NK-92 (cell line): Measurements from ENCODE around the gene ZER1.
"Not testable (repeated sequence)": the region's sequence is repeated elsewhere in the genome, so short reads cannot be mapped to it uniquely, and the experiment has no call there.

Source experiments
- DNase-seq: peaks from one replicate; lab custom pipeline; 2025; ENCODE audit not compliant: unreplicated experiment; lab: John Stamatoyannopoulos, UW

ZER1 gene

GRCh38 chr9:128718047-128718446 lies 53.7 kb downstream of the ZER1 start:
- no peak for DNase-seq

DNA sequence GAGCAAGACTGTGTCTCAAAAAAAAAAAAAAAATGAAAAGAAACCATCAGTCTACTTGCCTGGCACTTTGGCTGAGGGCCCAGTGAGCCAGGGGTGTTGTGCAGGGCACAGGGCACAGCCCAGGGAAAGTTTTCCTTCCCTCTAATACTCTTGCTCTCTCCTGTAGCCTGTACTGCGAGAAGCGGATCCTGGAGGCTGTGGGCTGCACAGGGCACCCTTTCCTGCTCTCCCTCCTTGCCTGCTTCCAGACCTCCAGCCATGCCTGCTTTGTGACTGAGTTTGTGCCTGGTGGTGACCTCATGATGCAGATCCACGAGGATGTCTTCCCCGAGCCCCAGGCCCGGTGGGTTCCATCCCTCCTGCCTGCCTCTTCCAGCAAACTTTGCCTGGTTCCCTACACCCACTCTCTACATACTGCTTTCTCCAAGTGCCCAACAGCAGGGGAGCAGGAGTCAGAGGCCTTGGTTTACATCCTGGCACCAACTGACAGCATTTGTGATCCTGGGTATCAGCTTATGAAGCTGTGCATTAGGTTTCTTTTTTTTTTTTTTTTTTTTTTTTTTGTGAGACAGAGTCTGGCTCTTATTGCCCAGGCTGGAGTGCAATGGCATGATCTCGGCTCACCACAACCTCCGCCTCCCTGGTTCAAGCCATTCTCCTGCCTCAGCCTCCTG lies 55.0 kb downstream of the ZER1 start:
- DNase-seq, result no peak

GRCh38 chr9:128715436-128715750 lies 56.3 kb downstream of the ZER1 start:
- no peak for DNase-seq

- no peak for DNase-seq
These were observed 56.9 kb downstream of the ZER1 start for GRCh38 chr9:128714586-128715435.

- no peak for DNase-seq
These were observed 57.7 kb downstream of the ZER1 start for GRCh38 chr9:128713941-128714573.

DNA sequence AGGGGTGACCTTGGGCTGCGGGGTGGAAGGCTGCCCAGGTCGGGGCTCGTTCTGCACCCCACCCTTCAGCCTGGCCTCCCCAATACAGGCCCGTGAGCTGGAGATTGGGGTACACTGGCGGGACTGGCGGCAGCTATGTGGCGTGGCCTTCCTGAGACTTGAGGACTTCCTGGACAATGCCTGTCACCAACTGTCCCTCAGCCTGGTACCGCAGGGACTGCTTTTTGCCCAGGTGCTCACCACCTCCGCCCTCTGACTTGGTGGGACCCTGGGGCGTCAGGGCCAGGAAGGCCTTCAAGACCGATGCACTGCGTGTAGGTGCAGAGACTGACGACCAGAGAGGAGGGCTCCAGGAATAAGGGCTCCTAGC lies 58.3 kb downstream of the ZER1 start:
- DNase-seq, result no peak

DNA sequence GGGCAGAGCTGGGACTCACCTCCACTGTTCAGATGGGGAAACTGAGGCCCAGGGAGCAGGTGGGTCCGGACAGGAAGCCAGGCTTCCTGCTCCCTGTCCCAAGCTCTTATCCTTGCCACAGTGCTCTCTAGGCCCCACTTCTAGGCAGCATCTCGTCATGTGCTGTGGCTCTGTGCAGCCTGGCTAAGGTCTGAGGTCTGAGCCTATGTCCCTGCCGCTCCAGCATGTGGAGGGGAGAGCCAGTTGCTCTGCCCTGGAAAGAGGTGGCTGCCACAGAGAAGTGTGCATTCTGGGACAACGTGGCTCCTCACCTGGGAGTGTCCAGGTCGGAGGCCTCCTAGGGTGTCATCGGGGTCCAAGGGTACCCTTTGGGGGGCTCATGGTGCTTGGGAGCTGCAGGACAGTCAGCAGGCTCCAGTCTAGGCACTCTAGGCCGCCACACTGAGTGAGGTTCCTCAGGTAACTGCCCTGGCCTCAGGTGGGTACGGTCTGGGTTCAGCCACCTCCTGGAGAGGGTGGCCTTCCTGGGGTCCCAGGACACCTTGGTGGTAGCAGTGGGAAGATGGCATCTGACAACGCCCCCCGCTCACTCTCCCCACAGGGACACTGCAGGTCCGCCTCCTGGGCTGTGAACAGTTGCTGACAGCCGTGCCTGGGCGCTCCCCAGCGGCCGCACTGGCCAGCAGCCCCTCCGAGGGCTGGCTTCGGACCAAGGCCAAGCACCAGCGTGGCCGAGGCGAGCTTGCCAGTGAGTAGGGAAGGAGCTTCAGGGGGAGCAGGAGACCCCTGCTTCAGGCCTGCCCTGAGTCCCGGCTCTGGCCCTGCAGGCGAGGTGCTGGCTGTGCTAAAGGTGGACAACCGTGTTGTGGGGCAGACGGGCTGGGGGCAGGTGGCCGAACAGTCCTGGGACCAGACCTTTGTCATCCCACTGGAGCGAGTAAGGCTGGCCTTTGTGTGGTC lies 59.0 kb downstream of the ZER1 start:
- no peak for DNase-seq

DNA sequence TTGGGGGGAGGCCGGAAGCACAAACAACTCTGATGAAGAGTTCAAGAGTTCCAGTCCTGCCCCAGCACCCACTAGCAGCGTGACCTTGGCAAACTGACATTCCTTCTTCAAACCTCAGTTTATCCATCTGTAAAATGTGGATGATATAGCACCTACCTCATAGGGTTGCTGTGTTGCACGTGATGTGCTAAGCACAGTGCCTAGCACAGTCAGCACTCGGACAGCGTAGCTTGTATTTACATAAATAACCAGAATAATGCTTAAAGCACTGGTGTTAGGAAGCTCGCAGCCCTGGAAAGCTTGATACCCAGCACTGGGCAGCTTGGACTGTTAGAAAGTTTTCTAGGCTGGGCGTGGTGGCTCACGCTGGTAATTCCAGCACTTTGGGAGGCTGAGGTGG lies 64.3 kb downstream of the ZER1 start:
- no peak for DNase-seq

- DNase-seq, result no peak
These were observed 64.9 kb downstream of the ZER1 start for GRCh38 chr9:128706671-128707381.

GRCh38 chr9:128706045-128706444 lies 65.7 kb downstream of the ZER1 start:
- no peak for DNase-seq

GRCh38 chr9:128705051-128705965 lies 66.4 kb downstream of the ZER1 start:
- no peak for DNase-seq

DNA sequence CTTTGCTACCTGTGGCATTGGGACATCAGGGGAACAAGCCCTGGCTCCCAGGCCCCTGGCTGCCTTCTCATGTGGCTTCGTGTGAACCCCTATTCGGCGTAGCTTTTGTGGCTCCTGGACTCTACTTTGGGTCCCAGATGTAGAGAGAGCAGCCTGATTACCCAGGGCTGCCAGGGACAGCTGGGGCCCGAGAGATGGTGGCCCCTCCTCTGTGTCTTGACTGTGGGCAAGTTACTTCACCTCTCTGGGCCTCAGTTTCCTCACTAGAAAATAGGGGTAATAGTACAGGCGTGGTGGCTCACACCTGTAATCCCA lies 67.4 kb downstream of the ZER1 start:
- no peak for DNase-seq

GRCh38 chr9:128703616-128704355 lies 67.9 kb downstream of the ZER1 start:
- no peak for DNase-seq

GRCh38 chr9:128702949-128703615 lies 68.6 kb downstream of the ZER1 start:
- DNase-seq, result no peak

GRCh38 chr9:128702445-128702948 lies 69.2 kb downstream of the ZER1 start, which contains the start of gene PKN3:
Gene PKN3, plus strand, starts transcription at chr9:128702503. Its CDS starts 413 bp downstream, at chr9:128702916.
- no peak for DNase-seq

DNA sequence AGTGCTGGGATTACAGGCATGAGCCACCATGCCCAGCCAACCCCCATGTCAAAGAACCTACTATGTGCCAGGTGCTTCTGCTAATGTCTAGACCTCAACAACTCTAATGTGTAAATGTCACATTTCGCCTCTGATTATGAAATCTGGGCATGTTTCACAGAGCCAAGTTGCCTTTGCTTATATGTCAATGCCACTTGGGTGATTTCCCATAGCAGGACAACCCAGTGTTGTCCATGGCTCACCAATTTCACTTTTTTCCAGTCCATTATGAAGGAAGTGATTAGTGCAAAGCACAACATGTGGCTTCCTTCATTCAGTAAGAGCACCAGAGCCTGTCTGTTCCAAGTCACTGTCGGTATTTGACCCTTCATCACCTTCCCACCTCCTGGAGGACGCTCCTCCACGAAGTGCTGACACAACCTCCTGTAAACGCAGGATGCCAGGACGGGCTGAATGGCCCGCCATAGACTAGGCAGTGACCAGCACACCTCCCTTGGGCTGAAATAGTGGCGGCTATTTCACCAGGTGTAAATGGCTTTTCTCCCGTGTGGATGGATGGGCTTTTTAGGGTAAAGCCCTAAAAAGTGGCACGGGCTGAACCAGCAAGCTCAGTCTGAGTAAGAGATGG lies 70.4 kb downstream of the ZER1 start:
- no peak for DNase-seq

DNA sequence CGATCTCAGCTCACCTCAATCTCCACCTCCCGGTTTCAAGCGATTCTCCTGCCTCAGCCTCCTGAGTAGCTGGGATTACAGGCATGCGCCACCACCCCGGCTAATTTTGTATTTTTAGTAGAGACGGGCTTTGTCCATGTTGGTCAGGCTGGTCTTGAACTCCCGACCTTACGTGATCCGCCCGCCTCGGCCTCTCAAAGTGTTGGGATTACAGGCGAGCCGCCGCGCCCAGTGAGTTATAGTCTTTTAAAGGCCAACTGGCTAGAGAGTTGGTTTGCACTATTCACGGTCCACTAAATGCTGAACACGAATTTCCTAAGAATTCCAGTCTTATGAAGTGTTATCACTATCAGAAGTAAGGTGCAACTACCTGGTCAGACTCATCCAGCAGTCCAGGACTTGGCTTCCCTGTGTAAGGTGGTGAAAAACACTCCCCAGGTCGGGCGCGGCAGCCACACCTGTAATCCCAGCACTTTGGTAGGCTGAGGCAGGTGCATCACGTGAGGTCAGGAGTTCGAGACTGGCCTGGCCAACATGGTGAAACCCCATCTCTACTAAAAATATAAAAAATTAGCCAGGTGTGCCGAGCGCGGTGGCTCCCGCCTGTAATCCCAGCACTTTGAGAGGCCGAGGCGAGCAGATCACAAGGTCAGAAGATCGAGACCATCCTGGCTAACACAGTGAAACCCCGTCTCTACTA lies 72.5 kb downstream of the ZER1 start:
- not testable (repeated sequence) for DNase-seq
